ENCODE results near the gene NECTIN3.

DNA sequence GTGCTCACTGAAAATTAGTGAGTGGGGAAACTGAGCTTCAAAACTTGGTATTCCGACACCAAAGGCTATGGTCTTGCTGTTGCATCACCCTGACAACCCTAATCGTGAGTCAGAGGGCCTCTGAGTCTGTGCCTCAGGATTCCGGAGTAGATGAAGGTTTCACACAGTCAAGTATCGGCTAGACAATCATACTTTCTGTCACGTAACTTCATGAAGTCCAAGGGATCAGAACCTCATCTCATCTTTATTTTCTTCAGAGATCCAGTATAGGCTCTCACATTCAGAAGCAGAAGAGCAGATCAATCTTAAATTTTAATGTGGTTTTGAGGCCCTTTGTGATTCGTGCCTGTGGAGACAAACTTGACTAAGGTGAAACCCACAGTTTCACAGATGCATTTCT lies 26.1 kb upstream of the NECTIN3 start:
- TF ChIP-seq, protein P1, sequence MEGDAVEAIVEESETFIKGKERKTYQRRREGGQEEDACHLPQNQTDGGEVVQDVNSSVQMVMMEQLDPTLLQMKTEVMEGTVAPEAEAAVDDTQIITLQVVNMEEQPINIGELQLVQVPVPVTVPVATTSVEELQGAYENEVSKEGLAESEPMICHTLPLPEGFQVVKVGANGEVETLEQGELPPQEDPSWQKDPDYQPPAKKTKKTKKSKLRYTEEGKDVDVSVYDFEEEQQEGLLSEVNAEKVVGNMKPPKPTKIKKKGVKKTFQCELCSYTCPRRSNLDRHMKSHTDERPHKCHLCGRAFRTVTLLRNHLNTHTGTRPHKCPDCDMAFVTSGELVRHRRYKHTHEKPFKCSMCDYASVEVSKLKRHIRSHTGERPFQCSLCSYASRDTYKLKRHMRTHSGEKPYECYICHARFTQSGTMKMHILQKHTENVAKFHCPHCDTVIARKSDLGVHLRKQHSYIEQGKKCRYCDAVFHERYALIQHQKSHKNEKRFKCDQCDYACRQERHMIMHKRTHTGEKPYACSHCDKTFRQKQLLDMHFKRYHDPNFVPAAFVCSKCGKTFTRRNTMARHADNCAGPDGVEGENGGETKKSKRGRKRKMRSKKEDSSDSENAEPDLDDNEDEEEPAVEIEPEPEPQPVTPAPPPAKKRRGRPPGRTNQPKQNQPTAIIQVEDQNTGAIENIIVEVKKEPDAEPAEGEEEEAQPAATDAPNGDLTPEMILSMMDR (IDR thresholded peaks at IDR 0.05; ENCODE audit: low read depth, low read length): no peak
- TF ChIP-seq EZH2phosphoT487 (IDR thresholded peaks at IDR 0.05; ENCODE audit: low read depth): no peak

Measured in OCI-LY3 (cell line).